A673 (cell line): ENCODE measurements around the gene PGGHG. TPM values are rescaled to one million over a fixed set of nuclear protein-coding genes. Genes with fewer than 3 reads are reported as not detected.

ENCODE experiments used
- BruUV-seq: library from RNA; stranded (reverse); fragments of 400-500 nt; replicated peaks from 2 replicates; lab custom pipeline; 2021; lab: Mats Ljungman, UMichigan
- CTCF ChIA-PET: fragments of 300-600 bp; sonication (Branson Sonifier 250); formaldehyde crosslinking; loops from one replicate; lab custom pipeline; 2022; ENCODE audit warnings: antibody characterized with exemption; lab: Charles Lee
- POLR2A ChIA-PET: fragments of 300-600 bp; sonication (Branson Sonifier 250); formaldehyde crosslinking; loops from one replicate; lab custom pipeline; 2022; ENCODE audit warnings: antibody characterized with exemption; ENCODE audit not compliant: low non-redundant PET; lab: Charles Lee
- DNase-seq: peaks from one replicate; pipeline ENCODE4 v3.0.0-alpha.2; 2015; ENCODE audit warnings: low spot score
- H3K27ac ChIP-seq: fragments of 200-600 bp; sonication (generic); 2 replicates; pipeline ENCODE4 v1.5.1; 2016; ENCODE audit warnings: mixed run types, low read depth, mild to moderate bottlenecking, mixed read lengths, antibody characterized with exemption, low read length; ENCODE audit not compliant: poor library complexity, severe bottlenecking
- H3K27me3 ChIP-seq: fragments of 200-600 bp; sonication (generic); replicated peaks from 2 replicates; pipeline ENCODE4 v1.6.1; 2017; ENCODE audit warnings: mixed run types, low read depth, mild to moderate bottlenecking, mixed read lengths, antibody characterized with exemption, low read length; ENCODE audit not compliant: insufficient read depth, poor library complexity
- H3K36me3 ChIP-seq: fragments of 200-600 bp; sonication (generic); 2 replicates; pipeline ENCODE4 v1.6.1; 2016; ENCODE audit warnings: mixed run types, mild to moderate bottlenecking, mixed read lengths, antibody characterized with exemption, low read length; ENCODE audit not compliant: insufficient read depth, poor library complexity, severe bottlenecking
- H3K4me1 ChIP-seq: fragments of 200-600 bp; sonication (generic); 2 replicates; pipeline ENCODE4 v1.6.1; 2017; ENCODE audit warnings: mixed run types, mild to moderate bottlenecking, mixed read lengths, antibody characterized with exemption, low read length; ENCODE audit not compliant: insufficient read depth, poor library complexity, severe bottlenecking
- H3K4me3 ChIP-seq: fragments of 200-600 bp; sonication (generic); 2 replicates; pipeline ENCODE4 v1.5.1; 2016; ENCODE audit warnings: low read depth, mixed run types, mild to moderate bottlenecking, mixed read lengths, low read length; ENCODE audit not compliant: poor library complexity, severe bottlenecking
- H3K9me3 ChIP-seq: fragments of 200-600 bp; sonication (generic); 2 replicates; pipeline ENCODE4 v1.6.1; 2016; ENCODE audit warnings: mixed run types, low read depth, mild to moderate bottlenecking, mixed read lengths, antibody characterized with exemption, low read length; ENCODE audit not compliant: poor library complexity, severe bottlenecking
- EZH2 ChIP-seq: fragments of 200-600 bp; sonication (generic); IDR thresholded peaks from 2 replicates; pipeline ENCODE4 v1.6.1; 2017; ENCODE audit warnings: borderline replicate concordance, low read depth, mild to moderate bottlenecking, mixed read lengths, antibody characterized with exemption, low read length; ENCODE audit not compliant: poor library complexity, severe bottlenecking
- intact Hi-C: fragments of 100-400 bp; cut with micrococcal nuclease; formaldehyde crosslinking; loops from one replicate; pipeline ENCODE4 v1.10.0; 2022; ENCODE audit not compliant: unreplicated experiment
- total RNA-seq: library from RNA; stranded (reverse); gene quantifications from 2 replicates; pipeline ENCODE4 v1.2.3, GENCODE V29; 2021
- TF ChIP-seq, protein P1 (sequence below): fragments of 300-800, 200-600 bp; sonication (generic); conservative IDR thresholded peaks from 2 replicates; pipeline ENCODE4 v1.5.1; 2017; ENCODE audit warnings: low read depth, mild to moderate bottlenecking, antibody characterized with exemption, low read length, moderate library complexity, mixed read lengths

The PGGHG gene
- total RNA-seq, 1 experiment from 2014 or later = 5.4 TPM

GRCh38 chr11:342328-342727, 53.4 kb downstream of the PGGHG start:
- Histone ChIP-seq H3K9me3 (no peaks in the 10 kb centered on the region), H3K4me3 (no peak overlapping the region), H3K36me3 (no peaks in the 10 kb centered on the region), H3K27me3 (no peaks in the 10 kb centered on the region), H3K27ac (no peak overlapping the region), H3K4me1 (no peaks in the 10 kb centered on the region)
- intact Hi-C loops = no loop called here
- BruUV-seq = no TSS peak
- no peak for DNase-seq
- TF ChIP-seq, protein P1, sequence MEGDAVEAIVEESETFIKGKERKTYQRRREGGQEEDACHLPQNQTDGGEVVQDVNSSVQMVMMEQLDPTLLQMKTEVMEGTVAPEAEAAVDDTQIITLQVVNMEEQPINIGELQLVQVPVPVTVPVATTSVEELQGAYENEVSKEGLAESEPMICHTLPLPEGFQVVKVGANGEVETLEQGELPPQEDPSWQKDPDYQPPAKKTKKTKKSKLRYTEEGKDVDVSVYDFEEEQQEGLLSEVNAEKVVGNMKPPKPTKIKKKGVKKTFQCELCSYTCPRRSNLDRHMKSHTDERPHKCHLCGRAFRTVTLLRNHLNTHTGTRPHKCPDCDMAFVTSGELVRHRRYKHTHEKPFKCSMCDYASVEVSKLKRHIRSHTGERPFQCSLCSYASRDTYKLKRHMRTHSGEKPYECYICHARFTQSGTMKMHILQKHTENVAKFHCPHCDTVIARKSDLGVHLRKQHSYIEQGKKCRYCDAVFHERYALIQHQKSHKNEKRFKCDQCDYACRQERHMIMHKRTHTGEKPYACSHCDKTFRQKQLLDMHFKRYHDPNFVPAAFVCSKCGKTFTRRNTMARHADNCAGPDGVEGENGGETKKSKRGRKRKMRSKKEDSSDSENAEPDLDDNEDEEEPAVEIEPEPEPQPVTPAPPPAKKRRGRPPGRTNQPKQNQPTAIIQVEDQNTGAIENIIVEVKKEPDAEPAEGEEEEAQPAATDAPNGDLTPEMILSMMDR = no peak
- TF ChIP-seq EZH2 = no peak
- CTCF ChIA-PET = no interaction called here
- POLR2A ChIA-PET = no interaction called here

GRCh38 chr11:344836-345578, 56.1 kb downstream of the PGGHG start:
- Histone ChIP-seq H3K4me1 (no peaks in the 10 kb centered on the region), H3K9me3 (no peaks in the 10 kb centered on the region), H3K27ac (no peak overlapping the region), H3K4me3 (no peak overlapping the region), H3K36me3 (no peaks in the 10 kb centered on the region), H3K27me3 (no peaks in the 10 kb centered on the region)
- CTCF ChIA-PET = interaction anchor here (0.7 kb wide), 1 partner anchor 28 kb away, joined by 4 read pairs; no protein-coding TSS in a partner anchor
- no TSS peak for BruUV-seq
- DNase-seq = no peak
- intact Hi-C loops = no loop called here
- POLR2A ChIA-PET = no interaction called here
- TF ChIP-seq EZH2 = no peak
- TF ChIP-seq, protein P1 = no peak

Other genes with a start within 250 kb of the PGGHG start
- gene SCGB1C1, start 96.0 kb upstream of the PGGHG start, total RNA-seq = not detected in 2 replicates
- gene BET1L, start 81.7 kb upstream of the PGGHG start, total RNA-seq = 22.2 and 26.2 TPM in 2 replicates
- 78.2 and 88.2 TPM in 2 replicates for gene RIC8A, start 81.4 kb upstream of the PGGHG start, total RNA-seq
- 13.6 and 17.1 TPM in 2 replicates for gene SIRT3, start 52.8 kb upstream of the PGGHG start, total RNA-seq
- 195 and 199 TPM in 2 replicates for gene PSMD13, start 52.1 kb upstream of the PGGHG start, total RNA-seq
- not detected in 2 replicates for gene NLRP6, start 10.7 kb upstream of the PGGHG start, total RNA-seq
- not detected in 2 replicates for gene IFITM5, start 10.4 kb downstream of the PGGHG start, total RNA-seq
- gene IFITM2, start 18.7 kb downstream of the PGGHG start, total RNA-seq = 23.3 and 25.5 TPM in 2 replicates
- gene IFITM1, start 24.9 kb downstream of the PGGHG start, total RNA-seq = 24.4 and 34.1 TPM in 2 replicates
- gene IFITM3, start 31.7 kb downstream of the PGGHG start, total RNA-seq = 87.6 and 99.8 TPM in 2 replicates
- gene B4GALNT4, start 80.4 kb downstream of the PGGHG start, total RNA-seq = 19.0 and 28.9 TPM in 2 replicates
- gene PKP3, start 105.1 kb downstream of the PGGHG start, total RNA-seq = not detected in 2 replicates
- 16.6 and 17.6 TPM in 2 replicates for gene SIGIRR, start 125.9 kb downstream of the PGGHG start, total RNA-seq
- gene ANO9, start 152.9 kb downstream of the PGGHG start, total RNA-seq = 0.26 TPM in 1 of 2 replicates, not detected in the other
- gene PTDSS2, start 161.2 kb downstream of the PGGHG start, total RNA-seq = 33.5 and 37.6 TPM in 2 replicates
- 94.6 and 95.4 TPM in 2 replicates for gene RNH1, start 218.1 kb downstream of the PGGHG start, total RNA-seq
- 82.8 and 90.2 TPM in 2 replicates for gene HRAS, start 246.4 kb downstream of the PGGHG start, total RNA-seq
- 2.1 and 2.5 TPM in 2 replicates for gene LRRC56, start 248.4 kb downstream of the PGGHG start, total RNA-seq